ENCODE measurements around the gene DSC3. TPM values are rescaled to one million over a fixed set of nuclear protein-coding genes. Genes with fewer than 3 reads are reported as not detected.

DSC3 gene
- total RNA-seq, 1 experiment from 2014 or later, result 0.11 TPM

DNA sequence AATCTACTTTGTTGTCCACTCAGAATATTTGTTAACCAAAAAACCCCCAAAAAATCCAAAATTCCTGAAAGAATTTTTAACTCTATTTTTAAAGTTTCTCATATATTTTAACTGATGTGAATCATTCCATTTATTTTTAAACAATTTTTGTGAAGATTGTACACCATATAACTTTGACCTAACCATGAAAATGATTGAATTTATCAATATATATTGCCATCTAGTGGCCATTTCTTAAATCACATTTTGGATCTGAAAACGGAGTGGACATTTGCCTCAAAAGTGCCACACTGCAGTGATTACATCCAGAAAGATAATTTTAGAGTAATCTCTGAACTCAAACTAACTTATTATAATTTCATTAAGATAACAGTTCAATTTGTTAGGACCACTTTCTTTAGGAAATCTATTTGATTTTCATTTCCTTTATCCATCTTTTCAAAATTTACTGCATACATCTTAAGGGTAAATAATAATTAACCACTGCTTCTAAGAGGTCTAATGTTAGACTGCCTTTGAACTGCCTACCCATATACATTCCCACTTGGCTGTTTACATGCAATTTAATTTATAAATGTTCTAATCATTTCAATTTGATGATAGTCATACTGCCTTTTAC is 71.1 kb downstream of the DSC3 start:
- peak; percentile 32 for DNase-seq (ENCODE audit: low read depth)

GRCh38 chr18:30970196-30970816 is 72.2 kb downstream of the DSC3 start:
- peak; percentile 63 for DNase-seq (ENCODE audit: low read depth)

- DNase-seq (ENCODE audit: low read depth), result no peak
Measured at GRCh38 chr18:30969670-30970170, 72.8 kb downstream of the DSC3 start.

DNA sequence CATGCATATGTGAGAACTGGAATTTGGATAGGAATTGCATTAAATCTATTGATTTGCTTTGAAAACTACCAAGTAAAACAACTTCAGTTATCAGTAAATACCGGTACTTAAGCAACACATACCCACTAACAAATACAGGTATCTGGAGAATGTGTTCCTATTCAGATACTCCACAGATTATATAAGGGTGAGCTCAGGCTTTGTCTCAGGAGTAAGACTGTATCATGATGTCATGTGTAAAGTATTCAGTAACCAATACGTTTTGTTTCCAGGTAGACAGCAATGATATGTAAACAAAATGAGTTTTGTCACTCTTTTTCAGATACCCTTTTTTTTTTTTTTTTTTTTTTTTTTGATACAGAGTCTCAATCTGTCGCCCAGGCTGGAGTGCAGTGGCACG is 74.8 kb downstream of the DSC3 start:
- no peak for DNase-seq (ENCODE audit: low read depth)

DNA sequence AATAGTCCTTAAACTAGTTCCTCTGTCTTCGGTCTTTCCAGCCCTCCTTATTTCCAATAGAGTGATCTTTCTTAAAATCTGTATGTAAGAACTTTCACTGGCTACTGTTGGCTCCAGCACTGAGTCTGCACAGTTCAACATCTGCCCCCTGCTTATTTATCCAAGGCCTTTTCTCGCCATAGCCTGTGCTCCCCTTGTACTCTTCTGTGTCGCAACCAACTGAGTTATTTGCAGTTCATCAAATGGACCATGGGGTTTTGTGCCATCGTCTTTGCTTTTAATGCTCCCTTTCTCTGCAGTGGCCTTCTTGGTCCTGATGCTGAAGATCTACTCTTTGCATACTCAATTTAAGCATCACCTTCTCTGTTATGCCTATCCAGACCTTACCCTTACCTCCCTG is 77.3 kb downstream of the DSC3 start:
- no peak for DNase-seq (ENCODE audit: low read depth)

GRCh38 chr18:30960661-30961060 is 81.9 kb downstream of the DSC3 start:
- DNase-seq (ENCODE audit: low read depth), result no peak

DNA sequence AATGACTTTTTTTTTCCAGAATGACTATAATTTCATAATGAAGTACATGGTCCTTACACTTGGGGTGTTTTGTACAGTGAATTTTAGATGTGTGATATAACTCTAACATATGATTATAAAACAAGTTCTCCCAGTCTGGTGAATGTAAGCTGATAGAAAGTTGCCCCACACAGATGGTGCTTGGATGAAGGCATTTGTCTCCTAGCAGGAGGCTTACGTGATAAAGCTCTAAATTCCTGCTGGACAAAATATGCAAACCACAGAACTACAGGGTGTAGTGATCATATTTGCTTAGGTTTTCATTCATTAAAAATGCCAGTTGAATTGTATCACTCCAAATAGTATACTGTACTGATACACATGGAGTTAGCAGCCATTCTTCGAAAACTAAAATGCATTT is 85.5 kb downstream of the DSC3 start:
- DNase-seq (ENCODE audit: low read depth), result no peak

DNA sequence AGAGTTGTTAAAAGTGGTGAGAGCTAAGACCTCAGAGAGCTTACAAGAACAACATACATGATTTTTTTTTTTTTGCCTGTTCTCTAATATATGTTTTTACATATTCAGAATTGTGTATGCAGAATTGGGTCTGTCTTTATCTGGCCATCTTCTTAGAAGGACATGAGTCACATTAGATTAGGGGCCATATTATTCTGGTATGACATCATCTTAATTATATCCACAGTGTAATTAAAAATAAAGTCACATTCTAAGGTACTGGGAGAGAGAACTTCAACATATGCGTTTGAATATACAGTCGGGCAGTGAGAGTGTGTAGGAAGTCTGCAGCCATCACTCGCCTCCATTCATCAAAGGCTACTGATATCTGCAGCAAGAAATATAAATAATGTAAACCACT is 88.3 kb downstream of the DSC3 start:
- DNase-seq (ENCODE audit: low read depth), result no peak

- no peak for DNase-seq (ENCODE audit: low read depth)
Measured at GRCh38 chr18:30945761-30946160, 96.8 kb downstream of the DSC3 start.

DNA sequence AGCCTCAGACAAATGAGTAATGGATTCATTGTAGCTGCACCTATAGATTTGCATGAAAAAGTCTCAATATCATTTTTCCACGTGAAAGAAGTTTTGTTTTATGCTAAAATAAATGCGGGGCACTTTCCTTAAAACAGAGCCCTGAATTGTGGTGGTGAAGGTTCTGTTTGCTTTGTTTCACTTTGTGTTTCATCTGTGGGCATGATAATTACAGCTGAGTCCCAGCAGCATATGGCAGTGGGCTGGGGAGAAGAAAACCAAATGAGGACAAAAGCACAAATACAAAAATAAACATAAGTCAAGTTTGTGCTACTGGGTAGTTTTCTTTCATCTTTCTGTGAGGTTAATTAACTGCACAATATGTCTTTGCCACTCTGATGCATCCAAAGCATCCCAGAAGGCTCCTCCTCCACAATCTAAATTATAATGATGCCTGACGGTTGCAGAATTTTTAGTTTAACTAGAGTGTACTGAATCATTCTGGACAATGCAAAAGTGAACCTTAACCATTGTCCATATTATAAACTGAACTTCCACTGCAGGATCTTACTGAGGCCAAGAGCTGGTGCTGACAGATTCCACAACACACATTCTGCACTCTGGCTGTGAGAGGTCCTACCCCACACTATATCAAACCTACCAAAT is 97.6 kb downstream of the DSC3 start:
- no peak for DNase-seq (ENCODE audit: low read depth)

DNA sequence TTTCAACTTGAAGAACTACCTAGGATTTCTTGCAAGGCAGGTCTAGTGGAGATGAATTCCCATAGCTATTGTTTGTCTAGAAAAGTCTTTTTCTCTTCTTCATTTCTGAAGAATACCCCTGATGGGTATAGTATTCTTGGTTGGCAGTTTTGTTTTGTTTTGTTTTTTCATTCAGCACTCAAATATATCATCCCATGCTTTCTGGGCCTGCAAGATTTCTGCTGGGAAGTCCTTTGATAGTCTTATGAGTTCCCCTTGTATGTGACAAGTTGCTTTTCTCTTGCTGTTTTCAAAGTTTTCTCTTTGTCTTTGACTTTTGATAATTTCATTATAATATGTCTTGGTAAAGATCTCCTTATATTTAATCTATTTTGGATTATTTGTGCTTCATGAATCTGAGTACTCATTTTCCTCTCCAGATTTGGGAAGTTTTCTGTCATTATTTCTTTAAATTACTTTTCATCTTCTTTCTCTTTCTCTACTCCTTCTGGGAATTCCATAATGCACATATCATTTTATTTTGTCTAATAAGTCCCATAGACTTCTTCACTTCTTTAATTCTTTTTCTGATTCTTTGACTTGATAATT is 101.5 kb downstream of the DSC3 start:
- no peak for DNase-seq (ENCODE audit: low read depth)

Small RNAs within 50 kb of the gene (small RNA-seq; reads per million reads assigned to genes)
- not detected for gene RNU6-857P

Other genes with a start within 250 kb of the DSC3 start
- 0.98 and 1.2 TPM in 2 replicates for gene DSC2, start 59.7 kb upstream of the DSC3 start, total RNA-seq (2014; rRNA removed; shearing (Covaris generic))
- gene DSC1, start 120.1 kb upstream of the DSC3 start, total RNA-seq (2014; rRNA removed; shearing (Covaris generic)), result not detected in 2 replicates

All from HT1080 (cell line).